Body of pancreas (tissue), 4 donors: ENCODE results near the gene HTR5A. TPM values are rescaled to one million over a fixed set of nuclear protein-coding genes. Genes with fewer than 3 reads are reported as not detected.

ENCODE experiments used
- ATAC-seq: fragments of 150-250 bp; one replicate; pipeline ENCODE4 v1.9.1; 2016
- DNase-seq, 4 donors: peaks; one replicate each; pipeline ENCODE4 v3.0.0-alpha.2; 2019
- H3K27ac ChIP-seq, 4 donors: fragments of 200-600 bp; sonication (generic); 1 replicate in 3 of 4; 2 replicates in 1 of 4; pipeline versions ENCODE4 v1.5.1 to v1.6.1; 2016 to 2019; ENCODE audit warnings: mild to moderate bottlenecking in 1 of 4, mixed read lengths in 1 of 4, moderate library complexity in 1 of 4
- H3K27me3 ChIP-seq, 2 donors: fragments of 200-600 bp; sonication (generic); one replicate each; pipeline ENCODE4 v1.6.0; 2016; ENCODE audit warnings: mild to moderate bottlenecking in 1 of 2
- H3K36me3 ChIP-seq, 2 donors: fragments of 200-600 bp; sonication (generic); replicated peaks in 1 of 2; 2 replicates each; pipeline ENCODE4 v1.5.1; 2016; ENCODE audit warnings: low read depth in 2 of 2; ENCODE audit not compliant: insufficient read depth in 1 of 2
- H3K4me1 ChIP-seq: fragments of 200-600 bp; sonication (generic); one replicate; pipeline ENCODE4 v1.6.0; 2016
- H3K4me3 ChIP-seq, 2 donors: fragments of 200-600 bp; sonication (generic); 1 replicate in 1 of 2; 2 replicates in 1 of 2; pipeline ENCODE4 v1.5.1; 2016 to 2019
- H3K9me3 ChIP-seq, 3 donors: fragments of 200-600 bp; sonication (generic); 1 replicate in 2 of 3; 2 replicates in 1 of 3; pipeline ENCODE4 v1.5.1; 2016
- POLR2A ChIP-seq, 3 donors: fragments of 450-650 bp; IDR thresholded peaks; one replicate each; pipeline ENCODE4 v1.6.1; 2016; ENCODE audit warnings: antibody characterized with exemption in 3 of 3, mild to moderate bottlenecking in 2 of 3
- WGBS, 2 donors: methylation state at CpG; one replicate each; pipeline ENCODE4 v1.1.5; 2017; 5-methylcytosine and 5-hydroxymethylcytosine counted together
- intact Hi-C: fragments of 100-400 bp; cut with DNase I; formaldehyde crosslinking; loops from one replicate; pipeline ENCODE4 v1.15.1; 2023
- total RNA-seq, 2 donors: library from RNA; depleted of rRNA; stranded (reverse); fragments of >200 nt; gene quantifications; one replicate each; pipeline ENCODE4 v1.1.0, GENCODE V29; 2016
- TF ChIP-seq, protein P1 (sequence below), 7 experiments: fragments of 450-650 bp in 4 of 7; fragments of 200-600 bp in 3 of 7; sonication (generic) in 3 of 7; IDR thresholded peaks; one replicate each; pipeline ENCODE4 v1.5.1; 2016 to 2019; ENCODE audit warnings: antibody characterized with exemption in 7 of 7

HTR5A gene
- total RNA-seq, 2 donors from 2014 or later = not detected

DNA sequence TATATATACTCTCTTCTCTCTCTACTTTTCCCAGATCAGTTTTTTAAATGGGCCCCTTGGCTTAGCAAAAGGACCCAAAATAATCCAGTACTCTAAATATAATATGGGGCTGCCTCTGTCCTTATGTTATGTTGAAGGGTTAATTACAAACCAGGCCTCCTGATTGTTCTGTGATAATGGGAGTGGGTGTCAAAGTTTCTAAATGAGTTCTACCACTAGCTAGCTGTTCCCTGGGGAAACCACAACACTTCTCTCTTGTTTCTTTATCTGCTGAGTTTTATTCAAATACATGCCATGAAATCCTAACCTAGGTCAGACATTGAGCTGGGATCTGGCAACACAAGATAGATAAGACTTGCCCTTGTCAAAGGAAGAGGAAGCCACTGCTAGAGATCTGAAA lies 3.8 kb downstream of the HTR5A start:
- ATAC-seq (no peak), DNase-seq (no peak)
- Histone ChIP-seq H3K27me3 (peaks cover 0 to 9% of the 10 kb centered on the region in 2 donors), H3K9me3 (no peaks in the 10 kb centered on the region), H3K36me3 (no peaks in the 10 kb centered on the region), H3K27ac (no peak overlapping the region), H3K4me1 (no peaks in the 10 kb centered on the region), H3K4me3 (no peak overlapping the region)
- TF ChIP-seq, protein P1, sequence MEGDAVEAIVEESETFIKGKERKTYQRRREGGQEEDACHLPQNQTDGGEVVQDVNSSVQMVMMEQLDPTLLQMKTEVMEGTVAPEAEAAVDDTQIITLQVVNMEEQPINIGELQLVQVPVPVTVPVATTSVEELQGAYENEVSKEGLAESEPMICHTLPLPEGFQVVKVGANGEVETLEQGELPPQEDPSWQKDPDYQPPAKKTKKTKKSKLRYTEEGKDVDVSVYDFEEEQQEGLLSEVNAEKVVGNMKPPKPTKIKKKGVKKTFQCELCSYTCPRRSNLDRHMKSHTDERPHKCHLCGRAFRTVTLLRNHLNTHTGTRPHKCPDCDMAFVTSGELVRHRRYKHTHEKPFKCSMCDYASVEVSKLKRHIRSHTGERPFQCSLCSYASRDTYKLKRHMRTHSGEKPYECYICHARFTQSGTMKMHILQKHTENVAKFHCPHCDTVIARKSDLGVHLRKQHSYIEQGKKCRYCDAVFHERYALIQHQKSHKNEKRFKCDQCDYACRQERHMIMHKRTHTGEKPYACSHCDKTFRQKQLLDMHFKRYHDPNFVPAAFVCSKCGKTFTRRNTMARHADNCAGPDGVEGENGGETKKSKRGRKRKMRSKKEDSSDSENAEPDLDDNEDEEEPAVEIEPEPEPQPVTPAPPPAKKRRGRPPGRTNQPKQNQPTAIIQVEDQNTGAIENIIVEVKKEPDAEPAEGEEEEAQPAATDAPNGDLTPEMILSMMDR (IDR thresholded peaks at IDR 0.05) = no peak
- intact Hi-C loops = no loop called here

DNA sequence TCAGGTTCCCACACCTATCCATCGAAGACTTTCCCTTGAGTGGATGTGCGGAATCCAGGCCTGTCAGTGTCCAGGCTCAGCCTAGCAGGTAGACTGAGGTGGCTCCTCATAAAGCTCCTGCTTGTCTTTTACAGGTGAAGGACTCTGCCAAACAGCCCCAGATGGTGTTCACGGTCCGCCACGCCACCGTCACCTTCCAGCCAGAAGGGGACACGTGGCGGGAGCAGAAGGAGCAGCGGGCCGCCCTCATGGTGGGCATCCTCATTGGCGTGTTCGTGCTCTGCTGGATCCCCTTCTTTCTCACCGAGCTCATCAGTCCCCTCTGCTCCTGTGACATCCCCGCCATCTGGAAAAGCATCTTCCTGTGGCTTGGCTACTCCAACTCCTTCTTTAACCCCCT lies 13.9 kb downstream of the HTR5A start:
- Histone ChIP-seq H3K36me3 (no peaks in the 10 kb centered on the region), H3K4me3 (no peak overlapping the region), H3K27ac (no peak overlapping the region), H3K9me3 (no peaks in the 10 kb centered on the region), H3K4me1 (no peaks in the 10 kb centered on the region), H3K27me3 (no peaks in the 10 kb centered on the region)
- WGBS, 2 donors = 79 to 80% methylated on average over 9 to 14 of the region's 14 CpGs
- no peak for DNase-seq
- TF ChIP-seq, protein P1 (IDR thresholded peaks at IDR 0.05) = no peak
- TF ChIP-seq POLR2A (IDR thresholded peaks at IDR 0.05) = no peak
- intact Hi-C loops = no loop called here
- no peak for ATAC-seq

DNA sequence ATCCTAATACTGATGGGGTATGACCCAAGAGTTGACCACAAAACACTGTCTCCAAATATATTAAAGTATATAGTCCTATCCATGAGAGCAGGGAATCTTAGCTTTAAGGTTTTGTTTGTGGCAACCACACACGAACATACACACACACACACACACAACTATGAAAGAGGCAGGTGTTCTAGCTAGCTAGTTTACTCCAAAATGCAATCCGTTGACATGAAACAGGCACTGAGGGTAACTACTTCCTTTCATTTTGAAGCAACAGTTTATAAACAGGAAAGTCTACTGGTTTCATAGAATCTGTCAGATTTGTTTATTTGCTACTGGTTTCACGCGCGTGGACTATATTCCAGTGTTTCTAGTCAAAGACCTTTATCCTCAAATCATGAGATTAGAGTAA lies 14.8 kb downstream of the HTR5A start:
- H3K9me3 ChIP-seq = no peaks in the 10 kb centered on the region
- ATAC-seq (no peak), DNase-seq (no peak)
- no peaks in the 10 kb centered on the region for H3K4me1 ChIP-seq
- intact Hi-C loops = no loop called here
- H3K27ac ChIP-seq = no peak overlapping the region
- WGBS, 2 donors = 69 to 74% methylated on average over 5 of the region's 5 CpGs
- no peaks in the 10 kb centered on the region for H3K27me3 ChIP-seq
- no peaks in the 10 kb centered on the region for H3K36me3 ChIP-seq
- TF ChIP-seq, protein P1 (IDR thresholded peaks at IDR 0.05) = no peak
- no peak overlapping the region for H3K4me3 ChIP-seq

DNA sequence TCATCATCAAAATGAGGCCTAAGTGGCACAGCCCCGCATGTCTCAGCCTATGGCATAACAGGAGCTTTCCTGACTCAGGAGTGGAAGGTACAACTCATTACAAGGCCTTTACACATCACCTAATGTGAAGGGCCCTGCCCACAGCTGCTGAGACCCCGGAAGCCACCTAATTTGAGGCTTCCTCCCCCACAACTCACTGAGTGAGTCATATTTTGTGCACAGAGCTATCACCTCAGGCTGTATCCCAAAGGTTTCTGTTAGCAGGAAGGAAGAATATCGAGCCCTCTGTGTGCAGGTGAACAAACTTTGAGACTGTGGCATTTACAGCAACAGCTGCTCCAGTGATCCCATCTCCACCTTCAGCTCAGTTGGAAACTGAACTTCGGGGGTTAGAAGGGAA lies 20.6 kb downstream of the HTR5A start:
- TF ChIP-seq POLR2A (IDR thresholded peaks at IDR 0.05) = no peak
- TF ChIP-seq, protein P1 (IDR thresholded peaks at IDR 0.05) = no peak
- ATAC-seq = no peak
- Histone ChIP-seq H3K9me3 (no peaks in the 10 kb centered on the region), H3K4me1 (no peaks in the 10 kb centered on the region), H3K36me3 (no peaks in the 10 kb centered on the region), H3K27ac (no peak overlapping the region), H3K27me3 (no peaks in the 10 kb centered on the region), H3K4me3 (no peak overlapping the region)
- WGBS, 2 donors = 63 to 75% methylated on average over 2 to 4 of the region's 4 CpGs
- DNase-seq = no peak
- intact Hi-C loops = no loop called here

DNA sequence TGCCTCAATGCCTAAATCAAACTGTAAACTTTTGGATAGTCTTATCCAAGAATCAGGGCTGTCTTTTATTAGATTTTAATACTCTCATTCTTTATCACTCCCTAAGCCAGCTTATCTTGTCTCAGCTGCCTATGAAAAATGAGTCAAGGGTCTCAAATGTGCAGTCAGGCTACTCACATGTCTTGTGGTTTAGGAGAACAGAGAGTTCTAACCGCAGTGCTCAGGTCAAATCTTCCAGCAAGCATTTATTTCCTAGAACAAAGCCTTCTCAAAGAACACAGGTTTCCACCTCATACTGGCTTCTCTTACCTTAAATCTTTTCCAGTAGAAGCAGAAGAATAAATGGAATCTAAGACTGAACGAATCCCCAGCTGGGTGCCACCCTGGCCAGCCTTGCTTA lies 23.5 kb downstream of the HTR5A start:
- Histone ChIP-seq H3K4me1 (no peaks in the 10 kb centered on the region), H3K27me3 (no peaks in the 10 kb centered on the region), H3K9me3 (no peaks in the 10 kb centered on the region), H3K4me3 (no peak overlapping the region), H3K36me3 (no peaks in the 10 kb centered on the region), H3K27ac (no peak overlapping the region)
- DNase-seq (no peak), ATAC-seq (no peak)
- intact Hi-C loops = no loop called here
- 58 to 63% methylated on average over 2 of the region's 2 CpGs for WGBS, 2 donors
- TF ChIP-seq, protein P1 (IDR thresholded peaks at IDR 0.05) = no peak
- TF ChIP-seq POLR2A (IDR thresholded peaks at IDR 0.05) = no peak
